ENCODE data around the gene HOXC12.

The HOXC12 gene

DNA sequence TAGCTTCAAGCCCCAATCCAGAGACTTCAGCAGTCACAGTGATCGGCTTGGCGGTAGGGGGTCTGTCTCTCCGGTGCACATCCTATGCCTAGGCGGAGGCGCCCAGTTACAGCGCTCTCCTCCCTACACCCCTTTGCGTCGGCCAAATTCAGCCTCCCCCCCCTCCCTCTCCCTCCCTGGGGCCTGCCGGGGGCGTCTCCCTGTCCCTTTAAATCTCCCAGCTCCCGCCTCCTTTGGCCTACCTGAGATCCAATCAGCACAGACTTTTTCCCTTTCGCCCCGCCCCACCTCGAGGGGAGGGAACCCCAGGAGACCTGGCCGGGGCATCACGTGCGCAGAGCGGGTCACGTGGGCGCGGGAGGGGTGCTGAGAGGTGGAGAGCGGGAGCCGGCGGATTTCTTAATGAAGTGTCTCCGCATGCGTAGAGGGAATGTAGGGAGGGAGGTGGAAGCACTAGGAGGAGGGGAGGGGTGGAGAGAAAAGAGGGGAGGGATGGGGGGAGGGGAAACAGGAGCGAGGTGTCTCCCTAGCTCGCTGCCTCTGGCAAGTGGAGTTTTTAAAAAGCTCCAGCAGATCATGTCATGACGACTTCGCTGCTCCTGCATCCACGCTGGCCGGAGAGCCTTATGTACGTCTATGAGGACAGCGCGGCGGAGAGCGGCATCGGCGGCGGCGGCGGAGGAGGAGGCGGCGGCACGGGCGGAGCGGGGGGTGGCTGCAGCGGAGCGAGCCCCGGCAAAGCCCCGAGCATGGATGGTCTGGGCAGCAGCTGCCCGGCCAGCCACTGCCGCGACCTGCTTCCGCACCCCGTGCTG, 16.2 kb upstream of the HOXC12 start, which contains the start of gene HOXC13 (continued):
- TF ChIP-seq, protein P1, sequence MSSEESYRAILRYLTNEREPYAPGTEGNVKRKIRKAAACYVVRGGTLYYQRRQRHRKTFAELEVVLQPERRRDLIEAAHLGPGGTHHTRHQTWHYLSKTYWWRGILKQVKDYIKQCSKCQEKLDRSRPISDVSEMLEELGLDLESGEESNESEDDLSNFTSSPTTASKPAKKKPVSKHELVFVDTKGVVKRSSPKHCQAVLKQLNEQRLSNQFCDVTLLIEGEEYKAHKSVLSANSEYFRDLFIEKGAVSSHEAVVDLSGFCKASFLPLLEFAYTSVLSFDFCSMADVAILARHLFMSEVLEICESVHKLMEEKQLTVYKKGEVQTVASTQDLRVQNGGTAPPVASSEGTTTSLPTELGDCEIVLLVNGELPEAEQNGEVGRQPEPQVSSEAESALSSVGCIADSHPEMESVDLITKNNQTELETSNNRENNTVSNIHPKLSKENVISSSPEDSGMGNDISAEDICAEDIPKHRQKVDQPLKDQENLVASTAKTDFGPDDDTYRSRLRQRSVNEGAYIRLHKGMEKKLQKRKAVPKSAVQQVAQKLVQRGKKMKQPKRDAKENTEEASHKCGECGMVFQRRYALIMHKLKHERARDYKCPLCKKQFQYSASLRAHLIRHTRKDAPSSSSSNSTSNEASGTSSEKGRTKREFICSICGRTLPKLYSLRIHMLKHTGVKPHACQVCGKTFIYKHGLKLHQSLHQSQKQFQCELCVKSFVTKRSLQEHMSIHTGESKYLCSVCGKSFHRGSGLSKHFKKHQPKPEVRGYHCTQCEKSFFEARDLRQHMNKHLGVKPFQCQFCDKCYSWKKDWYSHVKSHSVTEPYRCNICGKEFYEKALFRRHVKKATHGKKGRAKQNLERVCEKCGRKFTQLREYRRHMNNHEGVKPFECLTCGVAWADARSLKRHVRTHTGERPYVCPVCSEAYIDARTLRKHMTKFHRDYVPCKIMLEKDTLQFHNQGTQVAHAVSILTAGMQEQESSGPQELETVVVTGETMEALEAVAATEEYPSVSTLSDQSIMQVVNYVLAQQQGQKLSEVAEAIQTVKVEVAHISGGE (tag by site-specific recombination; conservative IDR thresholded peaks at IDR 0.05; ENCODE audit: low read depth): peak; percentile 60
- TF ChIP-seq ZNF23 (tag by site-specific recombination; IDR thresholded peaks at IDR 0.05; ENCODE audit: borderline replicate concordance) (no peak), KLF1 (tag by site-specific recombination; IDR thresholded peaks at IDR 0.05) (peak; percentile 68), ZNF843 (tag by site-specific recombination; IDR thresholded peaks at IDR 0.05) (no peak), GLIS1 (tag by site-specific recombination; IDR thresholded peaks at IDR 0.05) (peak; percentile 97), KLF9 (tag by site-specific recombination; IDR thresholded peaks at IDR 0.05; ENCODE audit: low read depth) (peak; percentile 86), IKZF3 (tag by site-specific recombination; IDR thresholded peaks at IDR 0.05) (peak; percentile 38; the same call in 1 of the 2 replicates), ZNF558 (tag by site-specific recombination; IDR thresholded peaks at IDR 0.05) (no peak), AEBP2 (tag by site-specific recombination; IDR thresholded peaks at IDR 0.05; ENCODE audit: borderline replicate concordance) (no peak), ZNF341 (tag by site-specific recombination; IDR thresholded peaks at IDR 0.05; ENCODE audit: low read depth) (peak; percentile 96), WT1 (tag by site-specific recombination; IDR thresholded peaks at IDR 0.05) (peak; percentile 91), ZSCAN30 (tag by site-specific recombination; IDR thresholded peaks at IDR 0.05) (peak; percentile 83; the same call in 1 of the 2 replicates), SP2 (tag by site-specific recombination; IDR thresholded peaks at IDR 0.05) (peak; percentile 97), ZNF404 (tag by site-specific recombination; IDR thresholded peaks at IDR 0.05) (no peak), ZNF155 (tag by site-specific recombination; IDR thresholded peaks at IDR 0.05) (no peak), ZNF561 (tag by site-specific recombination; IDR thresholded peaks at IDR 0.05; ENCODE audit: borderline replicate concordance) (peak; percentile 84), PRDM10 (tag by site-specific recombination; IDR thresholded peaks at IDR 0.05) (peak; percentile 86), ZBTB17 (tag by site-specific recombination; IDR thresholded peaks at IDR 0.05) (peak; percentile 86), ZFP69B (tag by site-specific recombination; IDR thresholded peaks at IDR 0.05) (0 out of 2 replicates have a peak, but pooled peaks have one; percentile 41), ZNF660 (tag by site-specific recombination; IDR thresholded peaks at IDR 0.05) (peak; percentile 68)
- TF ChIP-seq, protein P2, sequence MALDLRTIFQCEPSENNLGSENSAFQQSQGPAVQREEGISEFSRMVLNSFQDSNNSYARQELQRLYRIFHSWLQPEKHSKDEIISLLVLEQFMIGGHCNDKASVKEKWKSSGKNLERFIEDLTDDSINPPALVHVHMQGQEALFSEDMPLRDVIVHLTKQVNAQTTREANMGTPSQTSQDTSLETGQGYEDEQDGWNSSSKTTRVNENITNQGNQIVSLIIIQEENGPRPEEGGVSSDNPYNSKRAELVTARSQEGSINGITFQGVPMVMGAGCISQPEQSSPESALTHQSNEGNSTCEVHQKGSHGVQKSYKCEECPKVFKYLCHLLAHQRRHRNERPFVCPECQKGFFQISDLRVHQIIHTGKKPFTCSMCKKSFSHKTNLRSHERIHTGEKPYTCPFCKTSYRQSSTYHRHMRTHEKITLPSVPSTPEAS (tag by site-specific recombination; IDR thresholded peaks at IDR 0.05): peak; percentile 17; the same call in 1 of the 2 replicates
- TF ChIP-seq, protein P3, sequence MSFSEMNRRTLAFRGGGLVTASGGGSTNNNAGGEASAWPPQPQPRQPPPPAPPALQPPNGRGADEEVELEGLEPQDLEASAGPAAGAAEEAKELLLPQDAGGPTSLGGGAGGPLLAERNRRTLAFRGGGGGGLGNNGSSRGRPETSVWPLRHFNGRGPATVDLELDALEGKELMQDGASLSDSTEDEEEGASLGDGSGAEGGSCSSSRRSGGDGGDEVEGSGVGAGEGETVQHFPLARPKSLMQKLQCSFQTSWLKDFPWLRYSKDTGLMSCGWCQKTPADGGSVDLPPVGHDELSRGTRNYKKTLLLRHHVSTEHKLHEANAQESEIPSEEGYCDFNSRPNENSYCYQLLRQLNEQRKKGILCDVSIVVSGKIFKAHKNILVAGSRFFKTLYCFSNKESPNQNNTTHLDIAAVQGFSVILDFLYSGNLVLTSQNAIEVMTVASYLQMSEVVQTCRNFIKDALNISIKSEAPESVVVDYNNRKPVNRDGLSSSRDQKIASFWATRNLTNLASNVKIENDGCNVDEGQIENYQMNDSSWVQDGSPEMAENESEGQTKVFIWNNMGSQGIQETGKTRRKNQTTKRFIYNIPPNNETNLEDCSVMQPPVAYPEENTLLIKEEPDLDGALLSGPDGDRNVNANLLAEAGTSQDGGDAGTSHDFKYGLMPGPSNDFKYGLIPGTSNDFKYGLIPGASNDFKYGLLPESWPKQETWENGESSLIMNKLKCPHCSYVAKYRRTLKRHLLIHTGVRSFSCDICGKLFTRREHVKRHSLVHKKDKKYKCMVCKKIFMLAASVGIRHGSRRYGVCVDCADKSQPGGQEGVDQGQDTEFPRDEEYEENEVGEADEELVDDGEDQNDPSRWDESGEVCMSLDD (tag by site-specific recombination; IDR thresholded peaks at IDR 0.05): 0 out of 2 replicates have a peak, but pooled peaks have one; percentile 57

Measured in HEK293 (cell line).